ENCODE data around the gene MAZ.

DNA sequence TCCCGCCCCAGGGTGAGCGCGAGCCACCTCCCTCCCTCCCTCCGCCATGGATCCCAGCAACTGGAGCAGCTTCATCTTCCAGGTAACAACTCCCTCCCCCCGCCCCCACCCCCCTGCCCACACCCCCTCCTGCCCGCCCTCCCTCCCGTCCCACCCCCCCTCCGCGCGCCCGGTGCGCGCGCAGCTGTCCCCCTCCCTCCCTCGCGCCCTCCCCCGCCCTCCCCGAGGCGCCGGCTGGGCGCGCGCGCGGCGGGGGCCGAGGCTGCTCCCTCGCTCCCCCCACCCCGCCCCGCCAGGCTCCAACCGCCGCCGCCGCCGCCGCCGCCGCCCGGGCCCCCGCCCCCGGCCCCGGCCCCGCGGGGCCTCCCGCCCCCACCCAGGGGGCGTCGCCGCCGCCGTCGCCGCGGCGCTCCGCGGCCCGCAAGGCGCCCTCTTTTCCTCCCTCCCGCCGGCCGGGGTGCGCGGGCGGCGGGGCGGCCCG lies at the start of gene MAZ:
- TF ChIP-seq POLR2AphosphoS5 (IDR thresholded peaks at IDR 0.05; ENCODE audit: low read depth, low read length): no peak
- TF ChIP-seq, protein P1, sequence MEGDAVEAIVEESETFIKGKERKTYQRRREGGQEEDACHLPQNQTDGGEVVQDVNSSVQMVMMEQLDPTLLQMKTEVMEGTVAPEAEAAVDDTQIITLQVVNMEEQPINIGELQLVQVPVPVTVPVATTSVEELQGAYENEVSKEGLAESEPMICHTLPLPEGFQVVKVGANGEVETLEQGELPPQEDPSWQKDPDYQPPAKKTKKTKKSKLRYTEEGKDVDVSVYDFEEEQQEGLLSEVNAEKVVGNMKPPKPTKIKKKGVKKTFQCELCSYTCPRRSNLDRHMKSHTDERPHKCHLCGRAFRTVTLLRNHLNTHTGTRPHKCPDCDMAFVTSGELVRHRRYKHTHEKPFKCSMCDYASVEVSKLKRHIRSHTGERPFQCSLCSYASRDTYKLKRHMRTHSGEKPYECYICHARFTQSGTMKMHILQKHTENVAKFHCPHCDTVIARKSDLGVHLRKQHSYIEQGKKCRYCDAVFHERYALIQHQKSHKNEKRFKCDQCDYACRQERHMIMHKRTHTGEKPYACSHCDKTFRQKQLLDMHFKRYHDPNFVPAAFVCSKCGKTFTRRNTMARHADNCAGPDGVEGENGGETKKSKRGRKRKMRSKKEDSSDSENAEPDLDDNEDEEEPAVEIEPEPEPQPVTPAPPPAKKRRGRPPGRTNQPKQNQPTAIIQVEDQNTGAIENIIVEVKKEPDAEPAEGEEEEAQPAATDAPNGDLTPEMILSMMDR (IDR thresholded peaks at IDR 0.05): no peak
- no peak for TF ChIP-seq GATA2 (CRISPR knock-in tag; IDR thresholded peaks at IDR 0.05)
- no peak for TF ChIP-seq RAD21 (IDR thresholded peaks at IDR 0.05; ENCODE audit: low read length)
- no peak for TF ChIP-seq TCF12 (IDR thresholded peaks at IDR 0.05)
- TF ChIP-seq, protein P2, sequence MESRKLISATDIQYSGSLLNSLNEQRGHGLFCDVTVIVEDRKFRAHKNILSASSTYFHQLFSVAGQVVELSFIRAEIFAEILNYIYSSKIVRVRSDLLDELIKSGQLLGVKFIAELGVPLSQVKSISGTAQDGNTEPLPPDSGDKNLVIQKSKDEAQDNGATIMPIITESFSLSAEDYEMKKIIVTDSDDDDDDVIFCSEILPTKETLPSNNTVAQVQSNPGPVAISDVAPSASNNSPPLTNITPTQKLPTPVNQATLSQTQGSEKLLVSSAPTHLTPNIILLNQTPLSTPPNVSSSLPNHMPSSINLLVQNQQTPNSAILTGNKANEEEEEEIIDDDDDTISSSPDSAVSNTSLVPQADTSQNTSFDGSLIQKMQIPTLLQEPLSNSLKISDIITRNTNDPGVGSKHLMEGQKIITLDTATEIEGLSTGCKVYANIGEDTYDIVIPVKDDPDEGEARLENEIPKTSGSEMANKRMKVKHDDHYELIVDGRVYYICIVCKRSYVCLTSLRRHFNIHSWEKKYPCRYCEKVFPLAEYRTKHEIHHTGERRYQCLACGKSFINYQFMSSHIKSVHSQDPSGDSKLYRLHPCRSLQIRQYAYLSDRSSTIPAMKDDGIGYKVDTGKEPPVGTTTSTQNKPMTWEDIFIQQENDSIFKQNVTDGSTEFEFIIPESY (IDR thresholded peaks at IDR 0.05; ENCODE audit: borderline replicate concordance, low read depth): no peak
- TF ChIP-seq SIN3A (IDR thresholded peaks at IDR 0.05; ENCODE audit: borderline replicate concordance, low read depth, low read length): no peak
- TF ChIP-seq, protein P3, sequence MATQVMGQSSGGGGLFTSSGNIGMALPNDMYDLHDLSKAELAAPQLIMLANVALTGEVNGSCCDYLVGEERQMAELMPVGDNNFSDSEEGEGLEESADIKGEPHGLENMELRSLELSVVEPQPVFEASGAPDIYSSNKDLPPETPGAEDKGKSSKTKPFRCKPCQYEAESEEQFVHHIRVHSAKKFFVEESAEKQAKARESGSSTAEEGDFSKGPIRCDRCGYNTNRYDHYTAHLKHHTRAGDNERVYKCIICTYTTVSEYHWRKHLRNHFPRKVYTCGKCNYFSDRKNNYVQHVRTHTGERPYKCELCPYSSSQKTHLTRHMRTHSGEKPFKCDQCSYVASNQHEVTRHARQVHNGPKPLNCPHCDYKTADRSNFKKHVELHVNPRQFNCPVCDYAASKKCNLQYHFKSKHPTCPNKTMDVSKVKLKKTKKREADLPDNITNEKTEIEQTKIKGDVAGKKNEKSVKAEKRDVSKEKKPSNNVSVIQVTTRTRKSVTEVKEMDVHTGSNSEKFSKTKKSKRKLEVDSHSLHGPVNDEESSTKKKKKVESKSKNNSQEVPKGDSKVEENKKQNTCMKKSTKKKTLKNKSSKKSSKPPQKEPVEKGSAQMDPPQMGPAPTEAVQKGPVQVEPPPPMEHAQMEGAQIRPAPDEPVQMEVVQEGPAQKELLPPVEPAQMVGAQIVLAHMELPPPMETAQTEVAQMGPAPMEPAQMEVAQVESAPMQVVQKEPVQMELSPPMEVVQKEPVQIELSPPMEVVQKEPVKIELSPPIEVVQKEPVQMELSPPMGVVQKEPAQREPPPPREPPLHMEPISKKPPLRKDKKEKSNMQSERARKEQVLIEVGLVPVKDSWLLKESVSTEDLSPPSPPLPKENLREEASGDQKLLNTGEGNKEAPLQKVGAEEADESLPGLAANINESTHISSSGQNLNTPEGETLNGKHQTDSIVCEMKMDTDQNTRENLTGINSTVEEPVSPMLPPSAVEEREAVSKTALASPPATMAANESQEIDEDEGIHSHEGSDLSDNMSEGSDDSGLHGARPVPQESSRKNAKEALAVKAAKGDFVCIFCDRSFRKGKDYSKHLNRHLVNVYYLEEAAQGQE (IDR thresholded peaks at IDR 0.05; ENCODE audit: low read depth, low read length): no peak
- TF ChIP-seq TAF1 (IDR thresholded peaks at IDR 0.05; ENCODE audit: borderline replicate concordance, low read depth, low read length): no peak
